22Rv1 (cell line): ENCODE measurements around the gene TTBK1.

Experiments used
- CTCF ChIP-seq: fragments of 450-650 bp; IDR thresholded peaks from 2 replicates; pipeline ENCODE4 v1.5.1; 2017; ENCODE audit warnings: mild to moderate bottlenecking
- ZFX ChIP-seq: fragments of 450-650 bp; IDR thresholded peaks from 2 replicates; pipeline ENCODE4 v1.6.1; 2017; ENCODE audit warnings: antibody characterized with exemption, borderline replicate concordance

- TF ChIP-seq CTCF (no peak), ZFX (no peak)
Measured at GRCh38 chr6:43242908-43243663, at the start of gene TTBK1.
